NCI-H2196 (cell line): Measurements from ENCODE around the gene SFTPB.

Experiments
- DNase-seq: peaks from one replicate; lab custom pipeline; 2025; ENCODE audit not compliant: unreplicated experiment; lab: John Stamatoyannopoulos, UW

The SFTPB gene

DNA sequence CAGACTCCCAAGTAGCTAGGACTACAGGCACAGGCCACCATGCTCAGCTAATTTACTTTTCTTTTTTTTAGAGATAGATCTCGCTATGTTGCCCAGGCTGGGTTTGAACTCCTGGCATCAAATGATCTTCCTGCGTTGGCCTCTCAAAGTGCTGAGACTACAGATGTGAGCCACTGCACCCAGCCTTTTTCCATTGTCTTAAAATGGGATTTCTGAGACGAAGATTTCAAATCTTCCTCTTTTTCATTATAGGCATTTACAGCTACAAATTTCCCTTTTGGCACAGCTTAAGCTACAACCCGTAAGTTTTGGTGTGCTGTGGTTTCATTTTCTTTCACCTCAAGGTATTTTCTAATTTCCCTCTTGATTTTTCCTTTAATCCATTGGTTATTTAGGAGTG, 34.8 kb upstream of the SFTPB start:
- no peak for DNase-seq

DNA sequence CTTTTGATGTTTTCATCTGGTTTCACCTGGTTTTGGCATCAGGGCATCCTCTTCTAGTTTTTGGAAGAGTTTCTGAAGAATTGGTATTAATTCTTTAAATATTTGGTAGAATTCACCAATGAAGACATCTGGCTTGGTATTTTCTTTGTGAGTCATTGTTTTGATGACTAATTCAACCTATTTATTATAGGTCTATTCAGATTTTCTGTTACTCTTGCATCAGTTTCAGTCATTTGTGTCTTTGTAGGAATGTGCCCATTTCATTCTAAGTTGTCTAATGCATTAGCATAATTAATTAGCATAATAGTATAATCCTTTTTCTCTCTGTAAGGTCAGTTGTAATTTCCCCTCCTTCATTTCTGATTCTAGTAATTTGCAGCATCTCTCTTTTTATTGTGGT, 34.2 kb upstream of the SFTPB start:
- DNase-seq: no peak

GRCh38 chr2:85699325-85699724, 31.3 kb upstream of the SFTPB start:
- no peak for DNase-seq

DNA sequence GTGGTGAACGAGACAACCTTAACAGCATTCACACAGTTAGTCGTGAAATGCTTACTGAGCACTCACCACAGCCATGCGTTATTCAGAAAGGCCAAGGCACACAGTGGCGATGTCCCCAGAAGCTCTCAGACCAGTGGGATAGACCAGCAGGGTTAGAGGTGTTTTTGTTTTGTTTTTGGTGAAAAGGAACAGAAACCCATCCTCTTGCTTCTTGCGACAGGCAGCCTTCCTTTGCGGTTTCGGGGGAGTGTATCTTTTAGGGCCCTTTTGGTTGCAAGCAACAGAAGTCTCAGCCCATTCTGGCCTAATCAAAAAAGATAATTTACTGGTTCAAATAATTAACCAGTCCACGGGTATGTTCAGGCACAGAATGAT, 30.9 kb upstream of the SFTPB start:
- DNase-seq: no peak

DNA sequence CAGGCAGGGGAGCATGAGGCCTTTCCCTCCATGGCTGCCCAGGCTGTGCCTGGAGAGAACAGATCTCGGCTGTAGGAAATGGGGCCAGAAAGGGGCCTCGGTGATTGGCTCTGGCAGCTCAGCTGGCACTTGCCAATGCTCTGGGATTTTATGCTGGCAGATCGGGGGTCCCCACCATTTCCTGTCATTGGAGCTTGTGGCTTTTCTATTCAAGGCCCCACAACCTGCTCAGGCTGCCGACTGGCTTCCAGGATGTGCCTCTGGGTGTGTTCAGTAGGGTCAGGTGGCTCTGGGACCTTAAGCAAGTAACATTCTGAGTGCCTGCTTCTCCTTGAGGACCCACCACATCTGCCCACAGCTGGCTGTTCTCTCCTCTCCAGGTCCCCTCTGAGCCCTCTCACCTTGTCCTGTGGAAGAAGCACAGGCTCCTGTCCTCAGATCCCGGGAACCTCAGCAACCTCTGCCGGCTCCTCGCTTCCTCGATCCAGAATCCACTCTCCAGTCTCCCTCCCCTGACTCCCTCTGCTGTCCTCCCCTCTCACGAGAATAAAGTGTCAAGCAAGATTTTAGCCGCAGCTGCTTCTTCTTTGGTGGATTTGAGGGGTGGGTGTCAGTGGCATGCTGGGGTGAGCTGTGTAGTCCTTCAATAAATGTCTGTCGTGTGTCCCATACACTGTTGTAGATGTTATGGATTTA, 30.3 kb upstream of the SFTPB start:
- DNase-seq: no peak

DNA sequence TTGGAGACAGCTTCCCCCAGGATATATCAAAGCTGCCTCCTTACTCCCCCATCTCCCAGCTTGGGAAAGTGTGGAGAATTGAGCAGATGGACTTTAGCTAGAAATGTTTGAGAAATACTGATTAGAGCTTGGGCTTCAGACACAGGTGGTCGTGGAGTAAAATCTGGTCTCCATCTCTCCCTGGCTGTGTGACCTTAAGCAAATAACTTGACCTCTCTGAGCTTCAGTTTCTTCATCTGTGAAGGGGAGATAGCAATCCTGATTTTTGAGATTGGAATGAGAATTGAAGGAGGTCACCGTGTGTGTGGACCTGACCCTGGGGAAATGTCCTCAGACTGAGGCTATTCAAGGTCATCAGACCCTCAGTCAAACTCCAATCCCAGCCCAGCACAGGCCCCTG, 29.7 kb upstream of the SFTPB start:
- DNase-seq: no peak

DNA sequence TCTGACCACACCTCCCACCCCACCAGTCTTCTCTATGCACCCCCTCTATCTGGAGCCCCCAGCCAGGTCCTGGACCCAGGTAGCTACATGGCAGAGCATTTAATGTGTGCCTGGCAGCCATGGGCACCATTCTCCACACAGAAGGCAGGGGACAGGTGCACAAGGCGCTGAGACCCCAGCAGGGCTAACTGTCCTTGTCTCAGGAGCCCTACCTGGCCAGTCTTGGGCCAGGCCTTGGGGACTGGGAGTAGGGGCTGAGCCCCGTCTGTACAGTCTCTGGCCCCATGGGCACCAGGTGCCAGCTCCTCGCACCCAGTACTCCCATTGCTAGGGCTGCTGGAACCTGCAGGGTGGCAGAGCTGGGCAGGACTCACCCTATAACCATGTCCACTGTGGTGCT, 29.1 kb upstream of the SFTPB start:
- no peak for DNase-seq

- DNase-seq: no peak
Measured at GRCh38 chr2:85695691-85696668, 28.0 kb upstream of the SFTPB start.

- no peak for DNase-seq
Measured at GRCh38 chr2:85695121-85695520, 27.1 kb upstream of the SFTPB start.

- DNase-seq: no peak
Measured at GRCh38 chr2:85694052-85695025, 26.3 kb upstream of the SFTPB start, which contains the start of gene GNLY. GNLY (plus strand) TSS chr2:85694358; CDS start chr2:85694419, 61 bp downstream.

DNA sequence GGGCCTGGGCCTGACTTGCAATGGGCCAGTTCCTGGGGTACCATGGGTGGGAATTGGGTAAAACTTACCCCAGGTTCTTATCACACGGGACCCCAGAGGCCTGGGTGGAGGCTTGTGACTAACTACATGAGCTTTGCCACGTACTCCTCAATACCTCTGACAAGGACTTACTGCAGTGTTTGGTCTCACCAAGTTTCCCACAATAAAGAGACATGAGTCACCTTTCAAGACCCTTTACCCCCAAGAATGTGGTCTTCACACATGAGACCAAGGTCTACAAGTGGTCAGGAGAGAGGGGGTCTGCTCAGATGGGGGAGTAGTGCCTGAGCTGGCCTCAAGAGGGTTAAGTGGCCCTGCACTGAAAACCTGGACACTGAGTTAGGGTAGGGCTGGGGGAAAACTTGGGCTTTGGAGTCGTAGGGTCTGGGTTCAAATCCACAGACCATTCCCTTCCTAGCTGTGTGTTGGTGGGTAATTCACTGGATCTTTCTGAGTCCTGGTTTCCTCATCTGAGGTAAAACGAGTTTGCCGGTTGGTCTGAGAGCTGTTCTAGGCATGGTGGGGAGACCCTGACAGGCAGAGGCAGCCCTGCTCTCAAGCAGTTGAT, 24.1 kb upstream of the SFTPB start:
- DNase-seq: no peak

GRCh38 chr2:85690932-85691331, 22.9 kb upstream of the SFTPB start:
- no peak for DNase-seq

GRCh38 chr2:85684806-85685205, 16.8 kb upstream of the SFTPB start:
- no peak for DNase-seq

GRCh38 chr2:85684380-85684779, 16.4 kb upstream of the SFTPB start:
- DNase-seq: no peak

DNA sequence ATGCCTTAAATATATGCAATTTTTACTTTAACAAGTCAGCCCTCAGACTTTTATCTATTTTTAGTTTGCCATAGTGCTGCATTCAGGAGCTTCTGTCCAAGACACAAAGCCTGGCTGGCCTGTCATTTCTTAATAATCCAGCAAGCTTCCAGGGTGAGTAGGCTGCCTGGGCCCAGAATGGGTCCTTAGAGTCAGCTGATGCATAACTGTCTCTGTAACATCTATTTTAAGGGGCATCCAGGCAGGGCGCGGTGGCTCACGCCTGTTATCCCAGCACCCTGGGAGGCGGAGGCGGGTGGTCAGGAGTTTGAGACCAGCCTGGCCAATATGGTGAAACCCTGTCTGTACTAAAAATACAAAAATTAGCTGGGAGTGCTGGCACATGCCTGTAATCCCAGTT, 14.4 kb upstream of the SFTPB start:
- no peak for DNase-seq

GRCh38 chr2:85681776-85682175, 13.8 kb upstream of the SFTPB start:
- no peak for DNase-seq

DNA sequence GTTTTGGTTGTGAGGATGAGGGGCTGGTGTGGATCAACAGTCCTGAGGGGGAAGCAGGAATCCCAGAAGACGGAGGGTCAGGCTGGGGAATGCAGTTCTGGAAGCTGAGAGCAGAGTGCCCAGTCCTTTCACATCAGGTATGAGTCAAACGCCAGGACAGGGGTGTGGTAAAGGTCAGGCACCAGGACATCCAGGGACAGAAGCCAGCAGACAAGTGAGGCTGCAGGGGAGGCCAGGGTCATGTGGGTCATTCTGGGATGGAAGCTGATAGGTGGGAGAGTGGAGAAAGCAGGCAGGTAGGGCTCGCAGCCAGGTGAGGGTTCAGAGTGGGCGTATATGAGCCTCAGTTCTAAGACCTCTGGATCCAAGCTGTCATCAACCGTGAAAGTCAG, 13.4 kb upstream of the SFTPB start:
- no peak for DNase-seq

DNA sequence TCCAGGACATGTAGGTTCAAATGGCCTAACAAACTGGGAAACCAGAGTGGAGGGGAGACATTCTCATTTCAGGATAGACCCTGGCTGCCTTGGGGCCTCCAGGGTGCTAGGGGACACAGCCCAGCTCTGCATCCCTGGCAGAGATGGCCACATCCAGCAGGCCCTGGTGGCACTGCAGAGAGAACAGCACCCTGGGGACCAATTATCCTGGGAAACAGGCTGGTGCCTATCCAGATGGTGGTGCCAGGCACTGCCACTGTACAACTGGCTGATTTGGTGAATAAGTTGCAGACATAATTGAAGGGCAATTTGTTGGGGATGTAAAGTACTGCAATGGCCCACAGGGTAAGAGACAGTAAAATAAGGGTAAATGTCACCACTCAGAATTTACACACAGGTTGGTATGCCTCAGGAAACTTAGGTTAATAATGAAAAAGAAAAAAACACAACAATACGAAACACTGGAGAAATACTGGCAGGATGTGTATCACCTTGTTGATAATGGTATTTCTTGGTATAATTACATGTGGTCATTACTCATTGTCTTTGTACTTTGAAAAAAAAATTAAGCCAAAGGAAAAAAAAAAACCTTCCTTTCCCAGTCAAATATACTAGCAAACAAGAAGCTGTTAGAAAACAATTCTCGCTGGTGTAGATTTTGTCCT, 12.8 kb upstream of the SFTPB start:
- no peak for DNase-seq

DNA sequence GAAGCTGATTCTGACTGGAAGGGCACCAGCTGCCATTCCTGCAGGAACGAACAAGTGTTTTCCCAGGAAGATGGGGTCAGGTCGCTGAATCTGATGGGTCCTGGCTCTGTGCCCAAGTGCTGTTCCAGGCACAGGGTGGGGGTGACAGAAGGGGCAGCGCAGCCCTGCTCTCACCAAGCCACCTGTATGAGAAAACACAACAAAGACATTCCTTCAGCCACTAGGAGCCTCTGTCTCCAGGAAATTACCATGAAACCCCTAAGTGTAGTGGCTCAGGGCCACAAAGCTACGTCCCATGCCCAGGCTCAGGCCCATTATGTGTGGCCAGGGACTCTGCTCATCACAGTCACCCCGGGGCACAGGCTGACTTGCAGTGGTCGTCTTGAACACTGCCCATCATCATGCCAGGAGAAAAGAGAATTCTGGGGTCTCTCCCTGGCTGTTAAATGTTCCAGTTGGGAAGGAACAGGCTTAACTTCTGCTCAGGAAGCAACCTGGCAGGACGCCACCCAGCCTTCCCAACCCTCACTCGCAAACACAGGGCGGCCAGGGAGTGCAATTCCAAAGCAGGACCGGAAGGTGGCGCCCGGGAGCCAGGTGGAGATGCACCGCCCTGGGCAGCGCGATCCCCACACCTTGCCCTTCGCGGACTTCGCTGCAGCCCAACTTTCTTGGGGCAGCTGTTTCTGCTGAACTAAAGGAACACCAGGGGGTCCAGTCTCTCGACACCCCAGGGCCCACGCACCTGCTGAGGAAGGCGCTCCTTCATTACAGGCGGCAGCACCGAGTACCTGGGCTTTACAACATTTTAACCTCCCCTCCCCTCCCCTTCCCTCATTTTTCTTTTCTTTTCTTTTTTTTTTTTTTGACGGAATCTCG, 11.0 kb upstream of the SFTPB start:
- DNase-seq: peak; percentile 76
